ENCODE data around the gene MEGF11. TPM values are rescaled to one million over a fixed set of nuclear protein-coding genes. Genes with fewer than 3 reads are reported as not detected.

Gene MEGF11
- total RNA-seq, 1 experiment from 2014 or later = not detected

- intact Hi-C loops (cut with micrococcal nuclease) = no loop called here
- ChIA-PET CTCF (no interaction called here), POLR2A (ENCODE audit: unreplicated experiment) (no interaction called here)
- Histone ChIP-seq H3K9me3 (ENCODE audit: low read length) (no peaks in the 10 kb centered on the region), H3K9ac (ENCODE audit: low read length) (no peak overlapping the region), H3F3A (ENCODE audit: low read length, unreplicated experiment) (no peaks in the 10 kb centered on the region), H3K4me3 (ENCODE audit: low read length) (no peak overlapping the region), H3K4me1 (ENCODE audit: insufficient read depth, low read length) (no peaks in the 10 kb centered on the region), H3K4me2 (ENCODE audit: low read length) (no peak overlapping the region), H3K36me3 (ENCODE audit: low read depth, low read length) (no peaks in the 10 kb centered on the region), H3K9me2 (replicated peaks; ENCODE audit: low read length) (no peaks in the 10 kb centered on the region), H3K27ac (ENCODE audit: low read length) (no peak overlapping the region), H2AFZ (ENCODE audit: low read length) (no peak overlapping the region), H3K79me2 (ENCODE audit: low read length) (no peaks in the 10 kb centered on the region), H4K20me1 (ENCODE audit: low read length) (no peaks in the 10 kb centered on the region), H3K27me3 (ENCODE audit: low read length) (no peaks in the 10 kb centered on the region)
- no peak for DNase-seq
- no peak for ATAC-seq
- TF ChIP-seq CTCF (conservative IDR thresholded peaks at IDR 0.05; ENCODE audit: low read depth, low read length) (no peak), EZH2phosphoT487 (IDR thresholded peaks at IDR 0.05; ENCODE audit: borderline replicate concordance, low read length) (no peak), EZH2 (IDR thresholded peaks at IDR 0.05; ENCODE audit: low read length, unreplicated experiment) (no peak)
- BruUV-seq (replicated peaks) = no TSS peak
Observed at GRCh38 chr15:66284271-66284670, 30.7 kb upstream of the MEGF11 start.

GRCh38 chr15:66278671-66279070, 25.1 kb upstream of the MEGF11 start:
- BruUV-seq (replicated peaks) = no TSS peak

DNA sequence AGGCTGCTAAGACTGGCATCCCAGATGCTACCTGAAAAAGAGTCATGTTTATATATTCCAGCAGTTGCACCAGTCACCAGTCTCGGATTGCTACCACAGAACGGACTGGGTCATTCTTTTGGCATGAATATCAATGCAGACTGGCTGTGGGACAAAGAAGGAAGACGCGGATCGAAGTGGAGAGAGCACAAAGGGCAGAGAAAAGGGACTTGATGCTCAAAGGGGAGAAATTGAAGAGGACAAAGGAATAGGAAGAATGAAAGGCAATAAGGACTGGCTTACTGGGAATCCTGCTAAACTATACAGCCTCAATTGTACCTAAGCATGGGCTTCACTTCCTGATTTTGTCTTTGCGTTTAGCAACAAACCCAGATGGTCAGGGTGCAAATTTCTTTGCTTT, 24.5 kb upstream of the MEGF11 start:
- ATAC-seq (no peak), DNase-seq (no peak)
- Histone ChIP-seq H3F3A (ENCODE audit: low read length, unreplicated experiment) (no peaks in the 10 kb centered on the region), H3K27me3 (ENCODE audit: low read length) (no peaks in the 10 kb centered on the region), H3K4me3 (ENCODE audit: low read length) (no peak overlapping the region), H3K4me1 (ENCODE audit: insufficient read depth, low read length) (no peaks in the 10 kb centered on the region), H3K4me2 (ENCODE audit: low read length) (no peak overlapping the region), H3K27ac (ENCODE audit: low read length) (no peak overlapping the region), H3K36me3 (ENCODE audit: low read depth, low read length) (no peaks in the 10 kb centered on the region), H3K9me2 (replicated peaks; ENCODE audit: low read length) (no peaks in the 10 kb centered on the region), H4K20me1 (ENCODE audit: low read length) (no peaks in the 10 kb centered on the region), H2AFZ (ENCODE audit: low read length) (no peak overlapping the region), H3K9ac (ENCODE audit: low read length) (no peak overlapping the region), H3K9me3 (ENCODE audit: low read length) (0 out of 2 replicates have a peak, but pooled peaks cover 4% of the 10 kb centered on the region), H3K79me2 (ENCODE audit: low read length) (no peaks in the 10 kb centered on the region)
- ChIA-PET CTCF (no interaction called here), POLR2A (ENCODE audit: unreplicated experiment) (no interaction called here)
- no TSS peak for BruUV-seq (replicated peaks)
- TF ChIP-seq EZH2 (IDR thresholded peaks at IDR 0.05; ENCODE audit: low read length, unreplicated experiment) (no peak), EZH2phosphoT487 (IDR thresholded peaks at IDR 0.05; ENCODE audit: borderline replicate concordance, low read length) (no peak), CTCF (conservative IDR thresholded peaks at IDR 0.05; ENCODE audit: low read depth, low read length) (no peak)
- intact Hi-C loops (cut with micrococcal nuclease) = no loop called here

More at GRCh38 chr15:66278671-66279070, 25.1 kb upstream of the MEGF11 start:
- no peak overlapping the region for H2AFZ ChIP-seq (ENCODE audit: low read length)
- no peak overlapping the region for H3K9ac ChIP-seq (ENCODE audit: low read length)
- no peak overlapping the region for H3K27ac ChIP-seq (ENCODE audit: low read length)
- ATAC-seq (no peak), DNase-seq (no peak)
- no peak overlapping the region for H3K4me2 ChIP-seq (ENCODE audit: low read length)
- H3K9me2 ChIP-seq (replicated peaks; ENCODE audit: low read length) = no peaks in the 10 kb centered on the region
- ChIA-PET POLR2A (ENCODE audit: unreplicated experiment) (no interaction called here), CTCF (no interaction called here)
- H3K79me2 ChIP-seq (ENCODE audit: low read length) = no peaks in the 10 kb centered on the region
- no peaks in the 10 kb centered on the region for H3K36me3 ChIP-seq (ENCODE audit: low read depth, low read length)
- TF ChIP-seq EZH2 (IDR thresholded peaks at IDR 0.05; ENCODE audit: low read length, unreplicated experiment) (no peak), CTCF (conservative IDR thresholded peaks at IDR 0.05; ENCODE audit: low read depth, low read length) (no peak)
- H4K20me1 ChIP-seq (ENCODE audit: low read length) = no peaks in the 10 kb centered on the region
- intact Hi-C loops (cut with micrococcal nuclease) = no loop called here
- no peaks in the 10 kb centered on the region for H3F3A ChIP-seq (ENCODE audit: low read length, unreplicated experiment)
- 0 out of 2 replicates have a peak, but pooled peaks cover 4% of the 10 kb centered on the region for H3K9me3 ChIP-seq (ENCODE audit: low read length)
- no peaks in the 10 kb centered on the region for H3K4me1 ChIP-seq (ENCODE audit: insufficient read depth, low read length)
- no peak overlapping the region for H3K4me3 ChIP-seq (ENCODE audit: low read length)
- no peaks in the 10 kb centered on the region for H3K27me3 ChIP-seq (ENCODE audit: low read length)
